ENCODE results near the gene TMED8. TPM values are rescaled to one million over a fixed set of nuclear protein-coding genes. Genes with fewer than 3 reads are reported as not detected.
A peak's percentile ranks its signal among the peaks of the same experiment; 100 is the strongest.
"Not testable (repeated sequence)": the region's sequence is repeated elsewhere in the genome, so short reads cannot be mapped to it uniquely, and the experiment has no call there.

TMED8 gene
- 2.4 TPM for total RNA-seq

GRCh38 chr14:77376771-77377501 is at the start of gene TMED8, which contains the start of gene SAMD15:
Gene TMED8 (minus strand): TSS chr14:77377094. CDS start chr14:77377053, 41 bp downstream.
Gene SAMD15 (plus strand): TSS chr14:77377379. CDS start chr14:77377419, 40 bp downstream.
- peak; percentile 89 for DNase-seq (ENCODE audit: low spot score)
- ATAC-seq: peak; percentile 98

- ATAC-seq: no peak
- no peak for DNase-seq (ENCODE audit: low spot score)
Measured at GRCh38 chr14:77426396-77426795, 49.5 kb upstream of the TMED8 start.

- no peak for DNase-seq (ENCODE audit: low spot score)
- no peak for ATAC-seq
Measured at GRCh38 chr14:77424862-77425261, 48.0 kb upstream of the TMED8 start.

GRCh38 chr14:77423423-77423822 is 46.5 kb upstream of the TMED8 start, which contains the start of gene NOXRED1:
Gene NOXRED1 (minus strand): TSS chr14:77423523. CDS start chr14:77422889, 634 bp downstream.
- no peak for DNase-seq (ENCODE audit: low spot score)

GRCh38 chr14:77421201-77421600 is 44.3 kb upstream of the TMED8 start:
- ATAC-seq (no peak), DNase-seq (ENCODE audit: low spot score) (no peak)

More at GRCh38 chr14:77423423-77423822, 46.5 kb upstream of the TMED8 start, which contains the start of gene NOXRED1:
- no peak for ATAC-seq

GRCh38 chr14:77416836-77417235 is 39.9 kb upstream of the TMED8 start:
- DNase-seq (ENCODE audit: low spot score) (no peak), ATAC-seq (no peak)

GRCh38 chr14:77416098-77416497 is 39.2 kb upstream of the TMED8 start:
- not testable (repeated sequence) for ATAC-seq; DNase-seq (ENCODE audit: low spot score)

GRCh38 chr14:77415403-77416030 is 38.6 kb upstream of the TMED8 start:
- DNase-seq (ENCODE audit: low spot score); ATAC-seq: not testable (repeated sequence)

- ATAC-seq (peak; percentile 63), DNase-seq (ENCODE audit: low spot score) (no peak)
Measured at GRCh38 chr14:77409131-77409533, 32.2 kb upstream of the TMED8 start.

- no peak for DNase-seq (ENCODE audit: low spot score)
- ATAC-seq: no peak
Measured at GRCh38 chr14:77407158-77407557, 30.3 kb upstream of the TMED8 start.

- DNase-seq (ENCODE audit: low spot score) (no peak), ATAC-seq (no peak)
Measured at GRCh38 chr14:77406718-77407117, 29.8 kb upstream of the TMED8 start.

GRCh38 chr14:77406086-77406485 is 29.2 kb upstream of the TMED8 start:
- DNase-seq (ENCODE audit: low spot score) (no peak), ATAC-seq (no peak)

- no peak for DNase-seq (ENCODE audit: low spot score)
- no peak for ATAC-seq
Measured at GRCh38 chr14:77403768-77404167, 26.9 kb upstream of the TMED8 start.

GRCh38 chr14:77400216-77400615 is 23.3 kb upstream of the TMED8 start:
- no peak for DNase-seq (ENCODE audit: low spot score)

GRCh38 chr14:77390188-77390587 is 13.3 kb upstream of the TMED8 start:
- no peak for DNase-seq (ENCODE audit: low spot score)
- no peak for ATAC-seq

More at GRCh38 chr14:77400216-77400615, 23.3 kb upstream of the TMED8 start:
- no peak for ATAC-seq

- no peak for DNase-seq (ENCODE audit: low spot score)
- ATAC-seq: no peak
Measured at GRCh38 chr14:77378701-77379100, 1.8 kb upstream of the TMED8 start.

- ATAC-seq (peak; percentile 1), DNase-seq (ENCODE audit: low spot score) (no peak)
Measured at GRCh38 chr14:77377502-77377844, 579 bp upstream of the TMED8 start.

GRCh38 chr14:77375973-77376770 is 722 bp downstream of the TMED8 start:
- DNase-seq (ENCODE audit: low spot score) (peak; percentile 54), ATAC-seq (peak; percentile 41)

GRCh38 chr14:77375164-77375950 is 1.5 kb downstream of the TMED8 start:
- DNase-seq (ENCODE audit: low spot score) (no peak), ATAC-seq (no peak)

GRCh38 chr14:77372304-77372841 is 4.5 kb downstream of the TMED8 start:
- no peak for DNase-seq (ENCODE audit: low spot score)

More at GRCh38 chr14:77372304-77372841, 4.5 kb downstream of the TMED8 start:
- ATAC-seq: no peak
